Measurements from ENCODE around the gene RIMS1. TPM values are rescaled to one million over a fixed set of nuclear protein-coding genes. Genes with fewer than 3 reads are reported as not detected.

The RIMS1 gene, protein sequence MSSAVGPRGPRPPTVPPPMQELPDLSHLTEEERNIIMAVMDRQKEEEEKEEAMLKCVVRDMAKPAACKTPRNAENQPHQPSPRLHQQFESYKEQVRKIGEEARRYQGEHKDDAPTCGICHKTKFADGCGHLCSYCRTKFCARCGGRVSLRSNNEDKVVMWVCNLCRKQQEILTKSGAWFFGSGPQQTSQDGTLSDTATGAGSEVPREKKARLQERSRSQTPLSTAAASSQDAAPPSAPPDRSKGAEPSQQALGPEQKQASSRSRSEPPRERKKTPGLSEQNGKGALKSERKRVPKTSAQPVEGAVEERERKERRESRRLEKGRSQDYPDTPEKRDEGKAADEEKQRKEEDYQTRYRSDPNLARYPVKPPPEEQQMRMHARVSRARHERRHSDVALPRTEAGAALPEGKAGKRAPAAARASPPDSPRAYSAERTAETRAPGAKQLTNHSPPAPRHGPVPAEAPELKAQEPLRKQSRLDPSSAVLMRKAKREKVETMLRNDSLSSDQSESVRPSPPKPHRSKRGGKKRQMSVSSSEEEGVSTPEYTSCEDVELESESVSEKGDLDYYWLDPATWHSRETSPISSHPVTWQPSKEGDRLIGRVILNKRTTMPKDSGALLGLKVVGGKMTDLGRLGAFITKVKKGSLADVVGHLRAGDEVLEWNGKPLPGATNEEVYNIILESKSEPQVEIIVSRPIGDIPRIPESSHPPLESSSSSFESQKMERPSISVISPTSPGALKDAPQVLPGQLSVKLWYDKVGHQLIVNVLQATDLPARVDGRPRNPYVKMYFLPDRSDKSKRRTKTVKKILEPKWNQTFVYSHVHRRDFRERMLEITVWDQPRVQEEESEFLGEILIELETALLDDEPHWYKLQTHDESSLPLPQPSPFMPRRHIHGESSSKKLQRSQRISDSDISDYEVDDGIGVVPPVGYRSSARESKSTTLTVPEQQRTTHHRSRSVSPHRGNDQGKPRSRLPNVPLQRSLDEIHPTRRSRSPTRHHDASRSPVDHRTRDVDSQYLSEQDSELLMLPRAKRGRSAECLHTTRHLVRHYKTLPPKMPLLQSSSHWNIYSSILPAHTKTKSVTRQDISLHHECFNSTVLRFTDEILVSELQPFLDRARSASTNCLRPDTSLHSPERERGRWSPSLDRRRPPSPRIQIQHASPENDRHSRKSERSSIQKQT (N-terminal part only)
- not detected in 2 replicates for total RNA-seq

DNA sequence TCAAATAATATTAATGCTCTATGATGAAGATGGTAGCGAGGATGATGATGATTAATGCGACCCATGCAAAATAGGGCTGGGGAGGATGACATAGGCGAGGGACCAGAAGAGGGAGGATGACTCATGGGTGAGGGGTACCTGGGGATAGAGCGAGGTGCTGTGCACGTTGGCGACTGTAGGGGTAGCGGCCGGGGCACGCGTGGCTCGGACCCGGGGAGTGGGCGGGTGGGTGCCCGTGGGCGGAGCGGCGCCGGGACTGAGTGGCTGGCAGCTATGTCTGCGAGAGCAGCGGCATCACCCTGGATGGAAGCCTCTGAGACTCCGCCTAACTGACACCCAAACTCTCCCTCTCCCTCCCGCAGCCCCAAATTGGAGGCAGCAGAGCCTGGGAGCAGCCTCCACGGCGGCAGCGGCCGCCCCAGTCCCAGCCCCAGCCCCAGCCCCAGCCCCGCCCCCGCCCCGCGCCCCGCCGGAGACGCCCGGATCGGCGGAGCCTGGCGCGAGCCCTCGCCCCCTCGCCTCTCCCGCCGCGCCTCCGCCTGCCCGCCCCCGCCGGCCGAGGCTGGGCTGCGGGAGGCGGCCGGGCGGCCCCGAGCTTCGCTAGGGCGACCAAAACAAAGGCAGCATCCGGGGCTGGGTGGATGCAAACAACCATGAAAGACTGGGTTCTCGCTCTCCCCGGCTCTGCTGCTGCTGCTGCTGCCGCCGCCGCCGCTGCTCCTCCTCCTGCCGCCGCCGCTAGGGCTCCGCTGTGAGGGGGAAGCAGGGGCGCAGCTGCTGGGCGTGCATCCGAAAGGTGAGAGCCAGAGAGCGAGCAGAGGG lies at the start of gene RIMS1:
Gene RIMS1 (plus strand): TSS at position 367 of the 822 bp plus-strand sequence. CDS start 474 bp downstream, outside the sequence.
- intact Hi-C loops (cut with micrococcal nuclease), result no loop called here

DNA sequence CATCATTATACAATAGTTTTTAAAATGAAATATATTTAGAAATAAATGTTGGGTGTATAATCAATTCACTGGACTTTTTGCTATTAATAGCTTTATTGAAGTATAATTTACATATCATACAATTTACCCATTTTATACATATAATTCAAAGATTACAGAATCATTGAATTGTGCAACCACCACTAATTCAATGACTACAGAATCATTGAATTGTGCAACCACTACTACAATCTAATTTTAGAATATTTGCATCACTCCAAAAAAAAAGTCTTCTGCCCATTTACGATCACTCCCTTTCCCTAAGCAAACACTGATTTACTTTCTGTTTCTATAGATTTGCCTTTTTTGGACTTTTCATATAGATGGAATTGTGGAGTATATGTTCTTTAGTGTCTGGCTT lies 35.1 kb upstream of the RIMS1 start:
- intact Hi-C loops (cut with micrococcal nuclease), result no loop called here

DNA sequence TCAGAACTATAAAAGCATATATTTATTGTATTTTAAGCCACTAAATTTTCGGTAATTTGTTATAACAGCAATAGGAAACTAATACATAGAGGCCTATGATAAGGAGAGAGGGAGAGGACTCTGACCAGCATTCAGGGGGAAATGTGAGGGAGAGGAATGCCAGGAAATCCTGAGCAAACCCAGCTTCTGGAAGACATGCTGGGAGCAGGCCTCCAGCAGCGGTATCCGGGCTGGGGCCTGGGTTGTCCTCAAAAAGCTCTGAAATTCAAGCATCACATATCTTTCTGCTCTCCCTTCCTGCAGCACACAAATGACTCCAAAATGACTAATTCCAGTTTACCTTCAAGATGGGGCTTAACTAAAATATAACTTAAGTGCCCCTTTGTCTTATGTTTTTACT lies 33.4 kb upstream of the RIMS1 start:
- intact Hi-C loops (cut with micrococcal nuclease), result no loop called here

DNA sequence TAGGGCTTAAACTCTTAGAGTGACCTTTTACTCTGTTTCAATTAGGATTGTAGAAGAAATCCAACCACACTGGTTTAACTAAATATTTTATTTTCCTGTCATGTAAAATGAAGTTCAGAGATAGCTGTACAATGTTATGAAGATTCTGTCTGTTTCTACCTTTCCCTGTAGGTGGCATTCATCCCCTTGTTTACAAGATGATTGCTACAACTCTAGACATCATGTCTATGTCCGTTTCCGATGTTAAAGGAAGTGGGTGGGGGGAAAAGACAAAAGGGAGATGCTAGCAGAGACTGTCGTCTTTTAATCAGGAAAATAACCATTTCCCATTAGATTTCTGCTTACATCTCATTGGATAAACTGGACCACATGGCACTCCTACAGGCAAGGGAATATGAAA lies 30.9 kb upstream of the RIMS1 start:
- intact Hi-C loops (cut with micrococcal nuclease), result no loop called here

DNA sequence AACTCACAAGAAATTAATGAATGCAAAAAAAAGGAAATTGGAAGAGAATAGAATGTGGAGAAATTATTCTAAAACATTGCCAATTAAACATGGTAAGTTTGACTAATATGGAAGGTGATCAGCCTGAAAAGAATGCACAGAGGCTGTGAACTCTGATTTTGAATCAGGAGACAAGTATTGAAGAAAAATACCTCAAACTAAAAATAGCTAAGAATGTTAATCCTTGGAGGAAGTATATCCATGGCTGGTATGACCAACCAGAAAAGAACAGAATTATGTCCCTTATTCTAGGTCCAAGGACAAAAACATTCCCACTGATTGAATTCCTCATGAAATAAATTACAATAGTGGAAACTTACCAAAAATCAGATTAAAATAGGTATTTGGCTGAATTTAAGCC lies 7.3 kb upstream of the RIMS1 start:
- intact Hi-C loops (cut with micrococcal nuclease), result no loop called here

DNA sequence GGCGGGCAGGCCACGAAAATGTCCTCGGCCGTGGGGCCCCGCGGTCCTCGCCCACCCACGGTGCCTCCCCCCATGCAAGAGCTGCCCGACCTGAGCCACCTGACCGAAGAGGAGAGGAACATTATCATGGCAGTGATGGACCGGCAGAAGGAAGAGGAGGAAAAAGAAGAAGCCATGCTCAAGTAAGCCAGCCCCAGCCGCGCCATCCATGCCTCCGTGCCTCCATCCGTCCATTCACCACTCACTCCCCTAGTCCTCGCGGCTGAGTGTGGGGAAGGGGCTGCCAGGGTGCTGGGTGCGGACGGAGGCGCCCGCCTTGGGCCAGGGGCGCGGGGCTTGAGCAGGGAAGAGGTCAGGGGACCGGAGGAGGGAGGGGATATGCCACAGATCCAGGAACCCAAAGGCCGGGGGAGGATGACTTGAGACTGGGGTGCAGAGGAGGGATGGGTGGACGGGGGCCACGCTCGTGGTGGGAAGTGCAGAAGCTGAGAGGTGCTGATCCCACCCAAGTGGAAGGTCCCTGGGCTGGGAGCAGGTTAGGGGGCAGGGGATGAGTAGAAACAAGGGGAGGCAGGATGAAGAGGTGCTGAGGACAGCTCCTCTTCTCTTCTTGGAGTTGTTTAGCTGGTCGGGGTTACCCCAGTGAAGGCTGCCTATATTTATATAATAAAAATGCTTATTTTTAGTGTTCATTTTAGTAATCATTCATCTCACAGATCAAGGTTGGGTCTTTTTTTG lies 825 bp downstream of the RIMS1 start:
- intact Hi-C loops (cut with micrococcal nuclease), result no loop called here

DNA sequence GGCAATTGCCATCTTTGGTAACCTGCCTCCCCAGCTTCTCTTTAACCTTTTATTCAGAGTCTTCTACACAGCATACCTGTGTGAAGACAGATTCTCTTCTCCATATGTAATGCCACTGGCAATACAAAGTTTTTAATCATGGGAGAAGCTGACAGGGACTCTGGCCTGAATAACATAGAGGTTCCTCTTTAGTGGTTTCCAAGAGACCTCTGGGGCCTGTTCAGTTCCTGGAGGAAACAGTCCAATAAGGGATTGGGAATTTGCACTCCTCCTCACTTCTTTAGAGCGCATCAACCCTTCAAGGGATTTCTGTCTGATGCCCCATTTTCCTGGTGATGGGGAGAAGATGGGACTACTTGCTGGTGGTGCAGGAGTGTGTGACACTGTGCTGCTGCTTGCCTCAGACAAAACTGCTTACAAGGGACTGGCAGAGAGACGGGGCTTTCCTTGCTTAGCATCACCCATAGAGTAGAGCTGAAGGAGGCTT lies 1.4 kb downstream of the RIMS1 start:
- intact Hi-C loops (cut with micrococcal nuclease), result no loop called here

DNA sequence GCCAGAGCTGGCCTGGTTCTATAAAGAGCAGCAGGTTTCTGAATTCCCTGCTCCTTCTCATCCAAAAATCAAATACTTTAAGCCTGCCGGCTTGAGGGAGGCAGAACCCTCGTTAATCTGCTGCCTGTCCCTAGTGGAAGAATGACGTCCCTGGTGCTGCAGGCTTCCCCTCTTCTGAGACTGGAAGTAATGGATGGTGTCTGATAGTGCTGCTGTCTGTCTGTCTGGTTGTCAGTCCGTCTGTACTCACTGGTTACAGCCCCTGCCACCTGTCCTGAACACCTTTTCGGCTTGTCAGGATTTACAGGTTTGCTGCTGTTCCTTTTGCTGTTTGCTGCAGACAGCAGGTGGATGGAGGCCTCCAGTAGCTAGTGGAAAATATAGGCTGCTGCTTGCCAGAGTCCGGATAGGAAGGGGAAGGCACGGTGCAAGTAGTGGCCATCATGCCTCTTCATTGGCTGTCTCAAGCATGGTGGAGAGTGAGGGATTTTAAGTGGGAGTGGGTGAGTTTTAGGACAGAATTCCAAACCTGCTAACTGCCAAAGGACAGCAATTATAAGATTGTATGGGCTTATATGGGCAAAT lies 2.5 kb downstream of the RIMS1 start:
- intact Hi-C loops (cut with micrococcal nuclease), result no loop called here

DNA sequence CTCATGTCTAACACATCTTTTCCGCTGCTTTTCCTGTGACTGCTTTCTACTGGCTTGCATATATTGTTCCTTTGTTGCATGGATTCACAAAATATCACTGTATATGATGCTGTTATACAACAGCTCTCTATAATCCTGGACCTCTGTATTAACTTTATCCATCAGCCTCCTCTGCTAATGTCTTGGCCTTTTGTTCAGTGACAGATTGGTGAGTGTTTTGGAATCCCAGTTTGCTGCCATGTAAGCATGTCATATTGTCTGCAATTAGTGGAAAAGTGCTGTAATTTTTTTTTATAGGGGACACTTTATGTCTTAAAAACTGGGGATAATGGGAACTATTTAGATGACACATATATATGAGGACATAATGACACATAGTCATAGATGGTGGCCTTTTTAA lies 3.0 kb downstream of the RIMS1 start:
- intact Hi-C loops (cut with micrococcal nuclease), result no loop called here

DNA sequence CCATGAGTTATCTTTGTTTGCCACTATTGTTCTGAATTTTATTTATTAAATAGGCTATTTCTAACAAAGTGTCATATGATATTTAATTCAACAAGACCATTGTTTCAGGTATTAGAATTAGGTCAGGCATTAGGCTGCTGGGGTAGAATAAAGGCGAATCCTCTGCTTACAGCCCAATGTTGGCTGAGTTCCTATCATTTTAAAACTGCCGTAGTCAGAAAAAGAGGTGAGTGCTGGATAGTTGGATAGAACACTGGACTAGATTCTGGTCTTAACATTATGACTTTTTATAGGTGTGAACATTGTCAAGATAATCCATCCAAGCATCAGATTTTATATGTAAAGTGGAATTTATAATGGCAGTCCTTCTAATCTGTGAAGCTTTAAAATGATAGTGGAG lies 6.3 kb downstream of the RIMS1 start:
- intact Hi-C loops (cut with micrococcal nuclease), result no loop called here

DNA sequence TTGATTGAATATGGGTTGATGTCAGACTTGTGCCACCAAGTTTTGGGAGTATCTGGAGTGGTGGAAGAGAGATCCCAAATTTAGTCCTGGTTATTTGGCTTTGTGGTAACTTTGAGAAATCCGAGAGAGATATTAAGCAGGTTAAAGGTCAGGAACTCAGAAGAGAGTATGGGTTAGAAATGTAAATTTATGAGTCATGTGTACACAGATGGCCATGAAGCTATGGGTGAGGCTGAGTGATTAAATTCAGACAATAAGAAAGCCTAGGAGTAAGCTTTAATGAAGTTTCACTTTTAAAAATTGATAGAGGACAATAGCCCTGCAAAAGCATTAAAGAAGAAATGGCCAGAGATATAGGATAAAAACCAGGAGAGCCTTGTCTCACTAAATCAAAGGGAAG lies 14.3 kb downstream of the RIMS1 start:
- intact Hi-C loops (cut with micrococcal nuclease), result no loop called here

DNA sequence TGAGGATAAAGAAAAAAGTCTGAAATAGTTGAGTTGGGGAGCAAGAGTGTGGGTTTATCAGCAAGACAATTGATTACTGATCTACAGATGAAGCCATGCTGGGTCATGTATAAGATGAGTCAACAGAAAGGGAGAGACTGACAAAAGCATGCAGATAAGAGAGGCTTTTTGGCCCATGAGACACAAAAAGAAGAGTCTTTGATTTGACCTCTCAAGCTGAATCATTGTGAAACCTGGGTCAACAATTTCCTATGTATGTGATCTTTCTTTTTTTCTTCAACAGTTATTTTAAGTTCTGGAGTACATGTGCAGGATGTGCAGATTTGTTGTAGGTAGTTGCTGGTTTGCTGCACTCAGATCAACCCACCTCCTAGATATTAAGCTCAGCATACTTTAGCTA lies 15.9 kb downstream of the RIMS1 start:
- intact Hi-C loops (cut with micrococcal nuclease), result no loop called here

DNA sequence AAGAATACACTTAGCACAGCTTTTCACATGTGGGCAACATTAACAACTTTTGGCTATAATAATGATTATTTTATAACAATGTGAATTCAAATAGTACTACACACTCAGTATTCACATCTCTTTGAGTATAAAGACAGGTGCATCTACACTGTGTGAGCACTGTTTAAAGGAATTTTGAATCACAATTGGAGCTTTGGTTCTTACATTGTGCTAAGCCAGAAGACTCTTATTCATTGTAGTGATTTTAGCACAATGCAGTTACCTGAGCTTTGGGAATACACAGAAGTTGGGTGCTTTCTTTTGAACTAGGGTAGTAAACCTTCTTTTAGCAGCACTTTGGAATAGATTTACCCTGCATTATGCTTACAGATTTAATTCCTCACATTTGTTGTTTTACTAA lies 20.5 kb downstream of the RIMS1 start:
- intact Hi-C loops (cut with micrococcal nuclease), result no loop called here

DNA sequence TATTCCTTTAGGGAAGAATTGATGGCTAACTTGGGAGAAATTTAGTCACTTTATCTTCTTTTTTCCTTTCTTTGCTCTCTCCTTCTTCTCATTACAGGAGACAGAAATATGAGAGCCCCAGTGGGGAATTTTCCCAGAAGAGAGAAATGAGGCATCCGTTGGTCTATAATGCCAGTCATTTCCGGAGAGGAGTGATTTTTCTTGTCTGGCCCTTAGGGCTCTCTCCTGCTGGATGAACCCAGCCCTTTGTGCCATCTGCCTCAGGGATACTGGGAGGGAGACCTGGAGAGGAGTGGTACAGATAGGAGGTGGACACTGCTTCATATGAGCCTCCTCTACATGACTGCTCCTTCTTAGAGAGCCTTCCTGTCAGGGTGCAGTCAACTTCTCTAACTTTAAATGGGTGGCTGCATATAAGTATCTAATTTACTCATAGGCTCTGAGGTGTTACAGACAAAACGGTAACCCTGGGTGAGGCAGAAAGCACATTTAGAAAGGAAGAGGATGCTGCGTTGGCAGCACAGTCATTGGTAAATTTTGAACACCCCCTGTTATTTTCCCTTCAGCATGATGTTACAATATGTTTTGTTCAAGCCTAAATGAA lies 21.9 kb downstream of the RIMS1 start:
- intact Hi-C loops (cut with micrococcal nuclease), result no loop called here

DNA sequence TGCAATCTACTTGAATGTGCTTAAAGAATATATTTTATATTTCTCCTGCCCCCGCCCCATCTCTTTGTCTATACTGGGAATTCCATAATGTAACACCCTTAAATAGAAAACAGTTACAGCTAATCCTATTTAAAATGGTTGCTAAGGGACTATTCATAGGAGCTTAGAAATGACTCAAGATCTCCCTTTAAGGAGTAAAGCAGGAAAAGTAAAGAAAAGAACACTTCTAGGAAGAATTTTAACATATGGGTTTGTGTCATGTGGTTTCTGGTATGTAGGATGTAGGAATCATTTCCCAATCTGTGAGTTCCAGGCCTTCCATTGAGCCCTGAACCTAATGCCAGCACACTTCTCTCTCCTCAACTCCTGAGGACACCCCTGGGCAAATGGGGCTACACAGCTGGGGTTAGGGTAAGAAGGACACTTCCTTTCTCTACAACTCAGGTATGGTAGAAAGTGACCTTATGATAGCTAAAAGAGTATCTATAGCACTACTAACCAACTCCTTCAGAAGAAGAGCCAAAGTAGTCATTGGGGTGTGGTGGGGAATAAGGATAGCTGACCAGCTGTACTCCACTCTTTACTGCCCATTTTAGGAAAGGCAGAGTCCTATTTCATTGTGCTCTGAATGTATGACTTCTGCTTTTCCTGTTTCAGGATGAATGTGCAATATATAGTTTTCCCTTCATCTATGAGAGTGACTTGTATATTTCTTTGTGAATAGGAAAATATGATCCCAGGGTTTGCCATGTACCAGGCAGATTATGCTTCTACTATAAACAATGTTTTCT lies 27.3 kb downstream of the RIMS1 start:
- intact Hi-C loops (cut with micrococcal nuclease), result no loop called here

DNA sequence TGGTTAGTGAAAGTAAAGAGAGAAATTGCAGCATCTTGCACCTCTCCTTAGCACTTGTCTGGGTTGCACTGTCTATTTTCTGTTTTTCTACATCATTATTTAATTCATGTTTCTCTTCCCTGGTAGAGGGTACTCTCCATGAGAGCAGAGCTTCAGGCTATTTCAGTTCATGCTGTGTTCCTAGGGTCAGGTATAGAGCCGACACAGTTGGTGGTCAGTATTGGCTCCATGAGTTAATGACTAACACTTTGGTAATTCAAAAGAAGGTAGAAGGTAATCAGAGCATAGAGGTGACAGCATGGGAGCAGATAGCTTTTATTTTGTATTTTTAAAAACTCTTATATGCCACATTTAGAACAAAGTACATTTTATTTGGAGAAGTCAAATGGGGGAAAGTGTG lies 42.7 kb downstream of the RIMS1 start:
- intact Hi-C loops (cut with micrococcal nuclease), result no loop called here

DNA sequence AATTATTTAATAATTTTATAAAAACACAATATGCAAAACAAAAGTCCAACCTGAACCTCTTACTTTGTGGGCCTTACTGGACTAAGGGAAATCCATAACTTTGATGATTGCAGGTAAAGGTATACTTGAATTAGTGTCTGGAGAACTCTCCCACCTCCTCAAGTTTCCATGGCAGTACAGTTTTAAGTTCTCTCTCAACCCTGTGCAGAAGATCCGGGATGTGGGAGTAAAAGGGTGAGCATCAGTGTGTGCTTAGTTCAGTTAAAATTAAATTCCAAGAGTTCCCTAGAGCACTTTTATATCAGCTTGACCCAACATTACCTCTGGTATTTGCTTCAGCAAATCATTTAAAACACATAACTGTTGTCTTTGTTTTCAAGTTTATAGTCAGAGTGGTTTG lies 47.5 kb downstream of the RIMS1 start:
- intact Hi-C loops (cut with micrococcal nuclease), result no loop called here

DNA sequence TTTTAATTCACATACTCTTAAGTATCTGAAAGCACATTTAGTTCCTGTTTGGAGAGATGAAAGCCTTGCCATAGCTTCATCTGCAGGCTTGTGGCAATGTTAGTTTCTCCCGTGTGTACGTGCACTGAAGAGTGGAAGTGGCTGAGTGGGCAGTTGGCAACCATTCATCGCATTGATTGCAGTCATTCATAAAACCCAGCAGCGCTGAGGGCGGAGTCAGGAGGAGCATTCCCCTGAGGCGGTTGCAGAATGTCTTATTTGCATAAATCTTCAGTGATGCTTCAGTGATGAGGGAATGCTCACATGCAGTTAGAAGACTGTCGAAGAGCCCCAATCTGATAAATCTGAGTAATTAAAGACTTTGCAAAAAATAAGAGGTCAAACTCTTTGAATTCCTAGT lies 79.1 kb downstream of the RIMS1 start:
- intact Hi-C loops (cut with micrococcal nuclease), result no loop called here

DNA sequence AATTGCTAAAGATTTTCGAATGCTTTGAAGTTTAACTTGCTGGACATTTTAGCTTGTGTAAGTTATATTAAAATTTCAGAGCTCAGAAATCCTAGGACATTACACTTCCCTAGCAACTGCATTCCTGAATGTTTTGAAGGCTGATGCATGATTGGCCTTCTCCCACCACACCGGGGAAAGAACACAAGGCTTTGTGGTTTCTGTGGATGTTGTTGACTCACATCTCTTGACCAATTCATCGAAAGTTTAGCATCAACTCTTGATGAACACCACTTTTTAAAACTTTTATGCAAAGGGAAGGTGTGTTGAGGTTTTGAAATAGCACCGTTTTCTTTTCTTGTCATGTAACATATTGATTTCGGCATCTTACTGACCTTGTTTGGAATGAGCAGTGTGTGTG lies 81.1 kb downstream of the RIMS1 start:
- intact Hi-C loops (cut with micrococcal nuclease), result no loop called here

Data from T-helper 1 cell treated with Interleukin-12 subunit alpha and Interleukin-12 subunit beta and Interleukin-4 antibody, amounts not matched to agents 30 ng/mL and 1 ng/mL, for 36 hours (primary cell).